PC-9 (cell line): Measurements from ENCODE around the gene UBR1. TPM values are rescaled to one million over a fixed set of nuclear protein-coding genes. Genes with fewer than 3 reads are reported as not detected.

ENCODE experiments used
- BruUV-seq: library from RNA; stranded (reverse); fragments of 400-500 nt; replicated peaks from 2 replicates; lab custom pipeline; 2021; lab: Mats Ljungman, UMichigan
- CTCF ChIA-PET: fragments of 300-600 bp; sonication (Branson Sonifier 250); formaldehyde crosslinking; loops from one replicate; lab custom pipeline; 2022; ENCODE audit warnings: antibody characterized with exemption; lab: Charles Lee
- POLR2A ChIA-PET: fragments of 300-600 bp; sonication (Branson Sonifier 250); formaldehyde crosslinking; loops from one replicate; lab custom pipeline; 2022; ENCODE audit warnings: antibody characterized with exemption; ENCODE audit not compliant: unreplicated experiment; lab: Charles Lee
- DNase-seq, 2 experiments: peaks; one replicate each; pipeline versions ENCODE4 v3.0.0 to v3.0.0-alpha.2; 2015 to 2022; ENCODE audit warnings: mixed read lengths in 1 of 2
- H2AFZ ChIP-seq: fragments of 200-600 bp; sonication (generic); 2 replicates; pipeline ENCODE4 v1.8.1; 2017; ENCODE audit warnings: antibody characterized with exemption
- H3F3A ChIP-seq: fragments of 200-600 bp; sonication (generic); 2 replicates; pipeline ENCODE4 v1.8.1; 2017; ENCODE audit warnings: antibody characterized with exemption, mild to moderate bottlenecking, low read depth; ENCODE audit not compliant: insufficient read depth
- H3K27ac ChIP-seq: fragments of 200-600 bp; sonication (generic); 2 replicates; pipeline ENCODE4 v1.6.1; 2016; ENCODE audit warnings: mixed run types
- H3K27me3 ChIP-seq: fragments of 200-600 bp; sonication (generic); 2 replicates; pipeline ENCODE4 v1.6.1; 2016; ENCODE audit warnings: low read depth, mixed run types; ENCODE audit not compliant: insufficient read depth
- H3K36me3 ChIP-seq: fragments of 200-600 bp; sonication (generic); 2 replicates; pipeline ENCODE4 v1.6.1; 2016; ENCODE audit warnings: low read depth, mixed run types
- H3K4me1 ChIP-seq: fragments of 200-600 bp; sonication (generic); replicated peaks from 2 replicates; pipeline ENCODE4 v1.6.1; 2016; ENCODE audit warnings: mixed run types; ENCODE audit not compliant: insufficient read depth
- H3K4me2 ChIP-seq: fragments of 200-600 bp; sonication (generic); 2 replicates; pipeline ENCODE4 v1.6.1; 2017; ENCODE audit warnings: mixed run types
- H3K4me3 ChIP-seq: fragments of 200-600 bp; sonication (generic); 2 replicates; pipeline ENCODE4 v1.6.1; 2016; ENCODE audit warnings: mixed run types
- H3K79me2 ChIP-seq: fragments of 200-600 bp; sonication (generic); 2 replicates; pipeline ENCODE4 v1.6.1; 2017; ENCODE audit warnings: low read depth, mixed run types
- H3K9me2 ChIP-seq: fragments of 200-600 bp; sonication (generic); 2 replicates; pipeline ENCODE4 v1.8.1; 2017; ENCODE audit warnings: mild to moderate bottlenecking; ENCODE audit not compliant: insufficient read depth
- H3K9me3 ChIP-seq: fragments of 200-600 bp; sonication (generic); 2 replicates; pipeline ENCODE4 v1.8.1; 2016; ENCODE audit warnings: low read depth; ENCODE audit not compliant: insufficient read depth
- H4K20me1 ChIP-seq: fragments of 200-600 bp; sonication (generic); 2 replicates; pipeline ENCODE4 v1.8.1; 2017; ENCODE audit not compliant: insufficient read depth
- CTCF ChIP-seq: fragments of 200-600 bp; sonication (generic); conservative IDR thresholded peaks from 2 replicates; pipeline ENCODE4 v1.6.1; 2017; ENCODE audit warnings: mixed run types, antibody characterized with exemption, mild to moderate bottlenecking, moderate library complexity
- EZH2 ChIP-seq: fragments of 200-600 bp; sonication (generic); IDR thresholded peaks from 2 replicates; pipeline ENCODE4 v1.8.0; 2017; ENCODE audit warnings: antibody characterized with exemption, low read depth
- intact Hi-C: fragments of 100-400 bp; cut with micrococcal nuclease; formaldehyde crosslinking; loops from one replicate; pipeline ENCODE4 v1.10.0; 2022; ENCODE audit not compliant: unreplicated experiment
- total RNA-seq: library from RNA; stranded (reverse); gene quantifications from 2 replicates; pipeline ENCODE4 v1.2.3, GENCODE V29; 2021

UBR1 gene
- total RNA-seq, 1 experiment from 2014 or later: 17.1 TPM

GRCh38 chr15:43071451-43071850 lies 34.4 kb downstream of the UBR1 start:
- intact Hi-C loops: no loop called here
- H3K79me2 ChIP-seq: no peaks in the 10 kb centered on the region
- BruUV-seq: no TSS peak
- H2AFZ ChIP-seq: no peak overlapping the region
- DNase-seq: no peak
- no peak overlapping the region for H3K27ac ChIP-seq
- H3K9me2 ChIP-seq: no peaks in the 10 kb centered on the region
- no peaks in the 10 kb centered on the region for H3F3A ChIP-seq
- ChIA-PET CTCF (no interaction called here), POLR2A (no interaction called here)
- no peaks in the 10 kb centered on the region for H3K4me1 ChIP-seq
- no peaks in the 10 kb centered on the region for H3K27me3 ChIP-seq
- no peaks in the 10 kb centered on the region for H4K20me1 ChIP-seq
- no peak overlapping the region for H3K4me3 ChIP-seq
- no peak overlapping the region for H3K4me2 ChIP-seq
- no peaks in the 10 kb centered on the region for H3K36me3 ChIP-seq
- TF ChIP-seq CTCF (no peak), EZH2 (no peak)
- H3K9me3 ChIP-seq: no peaks in the 10 kb centered on the region

- H3K27me3 ChIP-seq: no peaks in the 10 kb centered on the region
- no TSS peak for BruUV-seq
- intact Hi-C loops: no loop called here
Measured at GRCh38 chr15:43070893-43071292, 34.9 kb downstream of the UBR1 start.

GRCh38 chr15:43070249-43070648 lies 35.6 kb downstream of the UBR1 start:
- Histone ChIP-seq H4K20me1 (no peaks in the 10 kb centered on the region), H3K9me2 (no peaks in the 10 kb centered on the region), H3K36me3 (no peaks in the 10 kb centered on the region), H3K4me2 (no peak overlapping the region), H3F3A (no peaks in the 10 kb centered on the region), H3K27ac (no peak overlapping the region), H3K27me3 (no peaks in the 10 kb centered on the region), H3K4me1 (no peaks in the 10 kb centered on the region), H3K4me3 (no peak overlapping the region), H2AFZ (no peak overlapping the region), H3K9me3 (no peaks in the 10 kb centered on the region), H3K79me2 (no peaks in the 10 kb centered on the region)
- POLR2A ChIA-PET: interaction anchor here (0.5 kb wide), 1 partner anchor 184 kb away, joined by 7 read pairs; no protein-coding TSS in a partner anchor
- no peak for TF ChIP-seq EZH2
- no peak for TF ChIP-seq CTCF
- intact Hi-C loops: no loop called here
- no TSS peak for BruUV-seq
- DNase-seq: no peak
- CTCF ChIA-PET: no interaction called here

More at GRCh38 chr15:43070893-43071292, 34.9 kb downstream of the UBR1 start:
- H3K27ac ChIP-seq: no peak overlapping the region
- H3K9me2 ChIP-seq: no peaks in the 10 kb centered on the region
- no peak overlapping the region for H2AFZ ChIP-seq
- H3F3A ChIP-seq: no peaks in the 10 kb centered on the region
- no peaks in the 10 kb centered on the region for H3K36me3 ChIP-seq
- H3K9me3 ChIP-seq: no peaks in the 10 kb centered on the region
- H4K20me1 ChIP-seq: no peaks in the 10 kb centered on the region
- no peaks in the 10 kb centered on the region for H3K79me2 ChIP-seq
- TF ChIP-seq EZH2 (no peak), CTCF (no peak)
- POLR2A ChIA-PET: interaction anchor here (0.5 kb wide), 1 partner anchor 185 kb away, joined by 7 read pairs; no protein-coding TSS in a partner anchor
- H3K4me2 ChIP-seq: no peak overlapping the region
- H3K4me3 ChIP-seq: no peak overlapping the region
- CTCF ChIA-PET: no interaction called here
- no peak for DNase-seq
- H3K4me1 ChIP-seq: no peaks in the 10 kb centered on the region
